22Rv1 (cell line): ENCODE results near the gene PLSCR3.

Experiments
- ZFX ChIP-seq: fragments of 450-650 bp; IDR thresholded peaks from 2 replicates; pipeline ENCODE4 v1.6.1; 2017; ENCODE audit warnings: antibody characterized with exemption, borderline replicate concordance
- TF ChIP-seq, protein P1 (sequence below): fragments of 450-650 bp; IDR thresholded peaks from 2 replicates; pipeline ENCODE4 v1.5.1; 2017; ENCODE audit warnings: mild to moderate bottlenecking

GRCh38 chr17:7355053-7355452 lies 39.3 kb downstream of the PLSCR3 start, which contains the start of gene TMEM95:
- TF ChIP-seq, protein P1, sequence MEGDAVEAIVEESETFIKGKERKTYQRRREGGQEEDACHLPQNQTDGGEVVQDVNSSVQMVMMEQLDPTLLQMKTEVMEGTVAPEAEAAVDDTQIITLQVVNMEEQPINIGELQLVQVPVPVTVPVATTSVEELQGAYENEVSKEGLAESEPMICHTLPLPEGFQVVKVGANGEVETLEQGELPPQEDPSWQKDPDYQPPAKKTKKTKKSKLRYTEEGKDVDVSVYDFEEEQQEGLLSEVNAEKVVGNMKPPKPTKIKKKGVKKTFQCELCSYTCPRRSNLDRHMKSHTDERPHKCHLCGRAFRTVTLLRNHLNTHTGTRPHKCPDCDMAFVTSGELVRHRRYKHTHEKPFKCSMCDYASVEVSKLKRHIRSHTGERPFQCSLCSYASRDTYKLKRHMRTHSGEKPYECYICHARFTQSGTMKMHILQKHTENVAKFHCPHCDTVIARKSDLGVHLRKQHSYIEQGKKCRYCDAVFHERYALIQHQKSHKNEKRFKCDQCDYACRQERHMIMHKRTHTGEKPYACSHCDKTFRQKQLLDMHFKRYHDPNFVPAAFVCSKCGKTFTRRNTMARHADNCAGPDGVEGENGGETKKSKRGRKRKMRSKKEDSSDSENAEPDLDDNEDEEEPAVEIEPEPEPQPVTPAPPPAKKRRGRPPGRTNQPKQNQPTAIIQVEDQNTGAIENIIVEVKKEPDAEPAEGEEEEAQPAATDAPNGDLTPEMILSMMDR: no peak
- no peak for TF ChIP-seq ZFX
